ENCODE measurements around the gene PPFIBP2.

GRCh38 chr11:7667460-7667859 is 153.7 kb downstream of the PPFIBP2 start:
- TF ChIP-seq SUZ12 (IDR thresholded peaks at IDR 0.05; ENCODE audit: extremely low read depth, insufficient read depth, insufficient read length) (no peak), ZNF274 (IDR thresholded peaks at IDR 0.05; ENCODE audit: low read depth, low read length) (no peak), YY1 (IDR thresholded peaks at IDR 0.05; ENCODE audit: insufficient read depth, insufficient read length) (no peak)

All from NT2/D1 (cell line).